Lower leg skin (tissue), 3 donors: Measurements from ENCODE around the gene EEF2K.

Experiments
- CTCF ChIP-seq, 3 donors: fragments of 450-650 bp; IDR thresholded peaks; one replicate each; pipeline ENCODE4 v1.5.1; 2016; ENCODE audit warnings: antibody characterized with exemption in 3 of 3, mild to moderate bottlenecking in 3 of 3, moderate library complexity in 2 of 3
- POLR2A ChIP-seq, 2 donors: fragments of 450-650 bp; IDR thresholded peaks; one replicate each; pipeline ENCODE4 v1.6.1; 2016 to 2017; ENCODE audit warnings: antibody characterized with exemption in 2 of 2, mild to moderate bottlenecking in 1 of 2, moderate library complexity in 1 of 2

GRCh38 chr16:22214889-22215288, 8.8 kb downstream of the EEF2K start:
- TF ChIP-seq CTCF (IDR thresholded peaks at IDR 0.05): no peak
- no peak for TF ChIP-seq POLR2A (IDR thresholded peaks at IDR 0.05)
